Stomach (tissue), 4 donors: ENCODE results near the gene ZNF513.
"Not testable (repeated sequence)": the region's sequence is repeated elsewhere in the genome, so short reads cannot be mapped to it uniquely, and the experiment has no call there.

Source experiments
- CTCF ChIP-seq, 7 experiments: fragments of 450-650 bp in 4 of 7; fragments of 200-600 bp in 3 of 7; sonication (generic) in 3 of 7; IDR thresholded peaks; one replicate each; pipeline ENCODE4 v1.5.1; 2016 to 2019; ENCODE audit warnings: antibody characterized with exemption in 7 of 7, control low read depth in 2 of 7, mild to moderate bottlenecking in 1 of 7
- POLR2AphosphoS5 ChIP-seq, 3 donors: sonication (generic); formaldehyde crosslinking; IDR thresholded peaks; one replicate each; pipeline ENCODE4 v1.6.1; 2016; ENCODE audit warnings: antibody characterized with exemption in 3 of 3

GRCh38 chr2:27425039-27425438 lies 44.5 kb upstream of the ZNF513 start:
- not testable (repeated sequence) for TF ChIP-seq CTCF, POLR2AphosphoS5 (IDR thresholded peaks at IDR 0.05)
